ENCODE measurements around the gene ABI3BP.

DNA sequence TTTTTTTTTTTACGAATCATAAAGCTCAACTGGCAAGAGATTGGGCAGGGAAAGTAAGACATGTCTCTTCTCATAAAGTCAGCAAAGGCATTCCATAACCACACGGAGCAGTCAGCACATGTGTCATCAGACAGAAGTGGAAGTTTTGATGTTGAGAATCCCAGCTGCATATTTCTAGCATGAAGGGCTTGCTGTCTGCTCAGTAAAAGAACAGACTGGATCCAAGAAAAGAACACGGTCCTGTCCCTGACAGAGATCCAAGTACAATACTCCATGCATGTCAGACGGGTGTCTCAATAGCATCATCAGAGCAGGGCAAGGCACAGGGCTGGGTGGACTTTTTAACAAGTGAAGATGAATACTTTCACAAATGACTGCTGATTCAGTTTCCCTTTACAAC lies 38.2 kb downstream of the ABI3BP start:
- TF ChIP-seq, protein P1, sequence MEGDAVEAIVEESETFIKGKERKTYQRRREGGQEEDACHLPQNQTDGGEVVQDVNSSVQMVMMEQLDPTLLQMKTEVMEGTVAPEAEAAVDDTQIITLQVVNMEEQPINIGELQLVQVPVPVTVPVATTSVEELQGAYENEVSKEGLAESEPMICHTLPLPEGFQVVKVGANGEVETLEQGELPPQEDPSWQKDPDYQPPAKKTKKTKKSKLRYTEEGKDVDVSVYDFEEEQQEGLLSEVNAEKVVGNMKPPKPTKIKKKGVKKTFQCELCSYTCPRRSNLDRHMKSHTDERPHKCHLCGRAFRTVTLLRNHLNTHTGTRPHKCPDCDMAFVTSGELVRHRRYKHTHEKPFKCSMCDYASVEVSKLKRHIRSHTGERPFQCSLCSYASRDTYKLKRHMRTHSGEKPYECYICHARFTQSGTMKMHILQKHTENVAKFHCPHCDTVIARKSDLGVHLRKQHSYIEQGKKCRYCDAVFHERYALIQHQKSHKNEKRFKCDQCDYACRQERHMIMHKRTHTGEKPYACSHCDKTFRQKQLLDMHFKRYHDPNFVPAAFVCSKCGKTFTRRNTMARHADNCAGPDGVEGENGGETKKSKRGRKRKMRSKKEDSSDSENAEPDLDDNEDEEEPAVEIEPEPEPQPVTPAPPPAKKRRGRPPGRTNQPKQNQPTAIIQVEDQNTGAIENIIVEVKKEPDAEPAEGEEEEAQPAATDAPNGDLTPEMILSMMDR (IDR thresholded peaks at IDR 0.05), result no peak
- no peak for TF ChIP-seq POLR2A (IDR thresholded peaks at IDR 0.05)
